GM18498 (cell line): ENCODE data around the gene LILRA5.
"Not testable (repeated sequence)": the region's sequence is repeated elsewhere in the genome, so short reads cannot be mapped to it uniquely, and the experiment has no call there.

Experiments used
- ATAC-seq: cut with Tn5 transposase; IDR thresholded peaks from one replicate; pipeline ENCODE4 v1.9.1; 2021; ENCODE audit warnings: mild to moderate bottlenecking, moderate library complexity; ENCODE audit not compliant: unreplicated experiment

The LILRA5 gene

DNA sequence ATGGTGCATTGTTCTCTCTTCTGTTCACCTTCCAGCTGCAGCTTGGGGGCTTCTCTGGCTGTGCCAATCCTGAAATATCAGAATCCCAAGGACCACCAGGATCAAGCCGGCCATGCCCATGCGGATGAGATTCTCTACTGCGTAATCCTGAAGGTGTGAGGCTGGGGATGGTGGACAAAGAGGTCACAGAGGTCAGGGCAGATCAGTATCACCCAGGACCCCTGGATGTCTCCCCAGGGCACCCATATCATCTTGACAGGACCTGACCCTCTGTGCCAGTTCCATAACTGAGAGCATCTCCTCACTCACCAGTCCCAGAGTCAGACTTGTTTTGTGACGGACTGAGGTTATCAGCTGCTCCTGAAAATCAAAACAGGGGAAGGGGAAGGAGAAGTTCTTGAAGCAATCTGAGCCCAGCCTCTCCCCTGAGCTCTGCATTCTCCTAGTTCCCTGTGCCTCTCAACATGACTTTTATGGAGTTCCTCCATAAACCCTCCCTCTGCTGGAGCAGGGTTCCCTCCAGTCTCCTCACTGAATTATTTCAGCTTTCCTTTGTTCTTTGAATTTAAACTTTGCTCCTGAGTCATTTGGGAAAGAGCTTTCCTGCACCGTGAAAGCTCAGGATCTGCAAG lies 5.5 kb downstream of the LILRA5 start:
- ATAC-seq = no peak

DNA sequence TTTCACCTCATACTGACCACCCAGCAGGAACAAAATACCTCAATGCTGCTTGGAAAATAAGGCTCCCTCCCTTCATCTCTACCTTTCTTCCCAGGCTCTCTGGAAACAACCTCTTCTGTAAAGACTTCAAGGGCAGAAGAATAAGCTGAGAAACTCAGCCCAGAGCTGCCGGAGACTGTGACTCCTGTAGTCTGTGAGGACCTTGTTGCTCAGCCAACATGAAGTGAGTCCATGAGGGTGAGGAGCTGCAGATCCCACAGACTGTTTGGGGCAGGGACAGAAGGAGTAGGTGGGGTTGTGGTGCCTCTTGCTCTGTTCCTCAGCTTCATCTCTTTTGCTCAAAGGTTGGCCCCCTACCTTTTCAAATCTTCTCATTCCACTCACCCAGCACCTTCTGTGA lies 7.8 kb downstream of the LILRA5 start:
- ATAC-seq = no peak

DNA sequence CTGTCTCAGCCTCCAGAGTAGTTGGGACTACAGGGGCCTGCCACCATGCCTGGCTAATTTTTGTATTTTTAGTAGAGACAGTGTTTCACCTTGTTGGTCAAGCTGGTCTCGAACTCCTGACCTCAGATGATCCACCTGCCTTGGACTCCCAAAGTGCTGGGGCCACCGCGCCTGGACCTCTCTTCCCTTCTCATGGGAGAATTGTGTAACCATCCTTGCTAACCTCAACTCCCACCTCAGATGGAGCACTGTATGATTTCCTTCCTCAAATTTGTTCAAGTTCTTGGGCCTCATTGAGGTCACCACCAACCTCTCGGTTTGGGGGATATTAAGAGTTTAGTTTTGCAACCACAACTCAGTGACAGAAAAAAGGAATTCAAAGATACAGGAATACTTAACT lies 10.7 kb downstream of the LILRA5 start:
- no peak for ATAC-seq

DNA sequence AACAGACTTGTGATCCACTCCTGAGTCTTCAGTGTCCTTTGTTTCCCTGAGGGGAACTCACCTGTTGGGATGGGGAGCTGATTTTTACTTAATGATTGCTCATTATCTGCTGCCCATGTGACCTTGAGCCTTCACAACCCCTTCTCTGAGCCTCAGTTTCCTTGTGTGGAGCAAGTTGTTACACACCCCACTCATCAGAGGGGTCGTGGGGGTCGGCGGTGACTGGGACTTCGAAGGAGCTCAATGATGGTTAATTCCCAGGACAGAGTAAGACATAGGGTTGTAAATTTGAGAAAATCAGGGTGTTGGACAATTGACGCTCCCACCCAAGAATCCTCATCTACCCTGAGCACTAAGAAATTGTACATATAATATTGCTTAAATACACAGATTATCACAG lies 13.5 kb downstream of the LILRA5 start:
- ATAC-seq = no peak

DNA sequence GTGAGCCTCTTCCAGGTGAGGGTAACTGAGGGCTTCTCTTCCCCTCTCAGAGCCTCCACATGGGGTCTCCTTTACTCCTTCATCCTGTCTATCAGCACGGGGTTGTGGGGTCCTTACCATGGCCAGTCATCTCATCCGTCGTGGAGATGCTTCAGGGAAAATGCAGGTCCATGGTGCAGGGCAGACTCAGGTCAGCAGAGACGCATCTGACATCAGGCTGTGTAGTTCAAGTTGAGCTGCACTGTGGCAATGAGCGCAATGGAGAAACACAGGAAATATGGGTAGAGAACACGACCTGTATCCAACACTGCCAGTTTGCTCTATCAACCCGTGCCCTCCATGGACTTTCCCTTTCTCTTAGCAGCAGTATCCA lies 13.9 kb downstream of the LILRA5 start:
- ATAC-seq = no peak

DNA sequence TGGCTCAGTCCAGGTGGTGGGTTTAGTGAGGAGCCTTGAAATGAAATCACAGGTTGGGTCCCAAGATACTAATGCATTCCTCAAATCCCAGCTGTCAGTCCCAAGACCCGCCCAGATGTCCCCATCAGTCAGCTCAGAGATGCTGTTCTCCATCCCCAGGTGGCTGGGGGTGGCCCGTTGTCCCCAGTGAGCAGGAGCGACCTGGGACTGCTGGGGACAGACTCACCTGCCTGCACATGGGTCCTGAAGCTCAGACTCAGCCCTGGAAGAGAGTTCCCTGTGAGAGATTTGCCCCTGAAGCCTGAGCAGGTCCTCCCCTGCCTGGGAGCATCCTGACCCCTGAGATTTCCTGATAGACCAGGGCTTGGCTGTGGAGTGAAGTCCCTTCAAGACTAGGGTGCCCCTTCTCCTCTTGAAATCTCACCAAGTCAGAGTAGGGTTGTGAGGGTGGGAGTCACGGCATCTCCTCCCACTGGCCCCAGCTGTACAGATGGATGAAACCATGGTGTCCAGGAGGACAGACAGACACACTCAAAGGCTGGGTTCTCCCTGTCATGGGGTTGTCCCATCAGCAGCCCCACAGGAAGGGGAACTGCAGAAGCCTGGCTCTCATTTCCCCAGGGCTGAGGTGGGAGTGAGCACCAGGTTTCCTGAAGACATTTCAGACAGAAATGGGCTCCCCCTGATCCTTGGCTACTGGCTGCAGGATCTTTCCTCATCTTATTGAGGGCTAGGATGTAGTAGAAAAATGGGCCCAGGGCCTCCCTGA lies 14.4 kb downstream of the LILRA5 start:
- ATAC-seq = no peak

DNA sequence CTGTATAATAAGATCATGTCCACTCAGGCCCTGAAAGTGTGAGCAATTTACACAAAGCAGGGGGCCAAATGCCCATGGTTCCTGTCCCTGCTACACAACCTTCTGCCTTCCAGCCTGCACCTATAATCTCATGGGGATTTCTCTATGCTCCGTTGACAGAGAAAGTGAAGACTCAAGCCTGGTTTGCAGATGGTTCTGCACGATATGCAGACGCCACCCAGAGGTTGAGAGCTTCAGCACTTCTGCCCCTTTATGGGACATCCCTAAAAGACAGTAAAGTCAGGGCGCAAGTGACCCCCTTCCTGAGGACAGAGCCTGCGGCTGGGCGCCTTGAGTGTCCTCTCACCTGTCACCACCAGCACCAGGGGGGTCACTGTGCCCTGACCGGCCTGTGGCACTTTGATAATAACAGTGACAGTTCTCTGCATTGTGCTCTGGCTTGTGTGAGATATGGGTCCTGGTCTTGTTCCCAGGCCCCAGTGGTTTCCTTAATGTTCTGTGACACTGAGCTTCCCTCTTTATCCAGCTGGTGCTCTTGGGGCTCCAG lies 15.1 kb downstream of the LILRA5 start:
- no peak for ATAC-seq

DNA sequence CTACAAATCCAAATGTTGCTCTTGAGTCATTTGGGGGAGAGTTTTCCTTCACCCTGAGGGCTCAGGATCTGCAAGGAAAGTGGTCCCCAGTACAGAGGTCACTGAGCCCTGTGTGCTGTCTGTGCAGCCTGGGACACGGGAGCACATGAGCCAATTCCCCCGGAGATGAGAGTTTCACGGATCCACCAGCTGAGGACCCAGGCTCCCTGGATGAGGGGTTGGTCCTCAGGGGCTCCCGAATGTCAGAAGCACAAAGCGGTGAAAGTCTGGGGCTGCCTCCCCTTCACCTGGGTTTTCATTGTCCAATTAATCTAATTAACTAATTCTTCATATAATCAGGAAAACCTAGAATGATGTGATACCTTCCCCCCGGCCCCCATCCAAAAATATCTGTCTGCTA lies 18.4 kb downstream of the LILRA5 start:
- ATAC-seq = no peak

DNA sequence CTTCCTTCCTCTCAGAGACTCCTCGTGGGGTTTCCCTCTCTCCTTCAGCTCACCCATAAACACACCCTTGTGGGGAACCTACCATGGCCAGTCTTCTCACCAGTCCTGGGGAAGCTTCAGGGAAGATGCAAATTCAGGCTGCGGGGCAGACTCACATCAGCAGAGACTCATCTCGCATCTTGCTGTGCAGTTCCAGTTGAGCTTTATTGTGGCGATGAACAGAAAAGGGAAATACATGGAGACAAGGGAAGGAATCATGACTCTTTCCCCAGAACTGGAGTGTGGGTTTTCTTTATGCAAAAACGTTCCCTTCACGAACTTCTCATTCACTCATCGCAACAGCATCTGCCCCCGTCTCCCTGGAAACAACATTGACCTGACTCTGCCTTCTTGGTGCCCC lies 23.8 kb downstream of the LILRA5 start:
- ATAC-seq = not testable (repeated sequence)

DNA sequence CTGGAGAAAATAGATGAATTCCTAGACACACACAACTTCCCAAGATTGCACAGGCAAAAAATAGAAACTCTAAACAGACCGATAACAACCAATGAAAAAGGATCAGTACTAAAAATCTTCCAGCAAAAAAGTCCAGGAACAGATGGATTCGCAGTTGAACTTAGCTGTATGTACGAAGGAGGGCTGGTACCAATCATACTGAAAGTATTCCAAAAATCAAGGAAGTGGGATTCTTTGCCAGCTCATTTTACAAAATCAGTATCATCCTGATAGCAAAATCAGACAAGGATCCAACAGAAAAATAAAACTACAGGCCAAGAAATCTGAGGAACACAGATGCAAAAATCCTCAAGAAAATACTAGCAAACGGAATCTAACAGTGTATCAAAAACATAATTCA lies 25.5 kb downstream of the LILRA5 start:
- no peak for ATAC-seq

DNA sequence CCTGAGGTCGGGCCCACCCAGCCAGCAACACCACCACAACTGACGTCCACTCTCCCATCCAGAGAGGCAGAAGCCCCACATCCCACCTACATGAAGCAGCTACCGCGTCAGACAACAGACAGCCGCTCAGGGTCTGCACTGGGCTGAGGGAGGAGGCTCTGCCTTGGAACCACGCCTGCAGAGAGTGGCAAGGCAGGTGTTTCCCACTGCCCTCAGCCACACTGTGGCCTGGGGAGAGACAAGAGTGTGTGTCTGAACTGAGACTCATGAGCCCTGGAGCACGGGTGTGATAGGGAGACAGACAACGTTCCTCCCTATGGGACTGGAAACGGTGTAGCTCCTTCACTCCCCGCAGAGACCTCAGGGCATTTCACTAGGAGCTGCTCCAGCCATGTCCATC lies 26.7 kb downstream of the LILRA5 start:
- not testable (repeated sequence) for ATAC-seq

DNA sequence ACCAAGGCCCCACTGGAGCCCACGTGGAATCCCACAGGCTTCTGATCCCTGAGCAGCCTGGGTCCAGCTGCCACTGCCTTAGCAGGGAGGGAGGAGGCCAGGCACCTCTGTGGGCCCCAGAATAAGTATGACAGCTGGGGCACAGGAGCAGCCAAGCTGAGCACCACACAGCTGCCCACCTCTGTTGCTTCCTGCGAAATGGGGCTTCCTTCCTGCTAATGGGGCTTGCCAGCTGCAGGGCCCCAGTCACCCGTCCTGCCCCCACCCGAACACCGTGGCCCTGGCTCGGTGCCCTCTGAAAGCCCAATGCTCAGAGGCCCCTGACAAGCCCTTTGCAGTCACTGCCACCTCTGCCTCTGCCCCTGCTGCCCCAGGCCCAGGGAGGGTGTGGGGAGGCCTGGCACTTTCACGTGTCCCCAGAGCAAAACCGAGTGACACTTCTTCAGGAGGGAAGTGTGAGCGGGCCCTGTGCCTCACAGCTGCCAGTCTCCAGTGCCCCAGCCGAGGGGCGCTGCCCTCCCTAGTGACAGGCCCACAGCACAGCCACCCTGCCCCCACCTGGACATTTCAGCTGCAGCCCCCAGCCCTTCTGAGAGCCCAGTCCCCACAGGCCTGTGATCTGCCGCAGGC lies 27.4 kb downstream of the LILRA5 start:
- not testable (repeated sequence) for ATAC-seq

DNA sequence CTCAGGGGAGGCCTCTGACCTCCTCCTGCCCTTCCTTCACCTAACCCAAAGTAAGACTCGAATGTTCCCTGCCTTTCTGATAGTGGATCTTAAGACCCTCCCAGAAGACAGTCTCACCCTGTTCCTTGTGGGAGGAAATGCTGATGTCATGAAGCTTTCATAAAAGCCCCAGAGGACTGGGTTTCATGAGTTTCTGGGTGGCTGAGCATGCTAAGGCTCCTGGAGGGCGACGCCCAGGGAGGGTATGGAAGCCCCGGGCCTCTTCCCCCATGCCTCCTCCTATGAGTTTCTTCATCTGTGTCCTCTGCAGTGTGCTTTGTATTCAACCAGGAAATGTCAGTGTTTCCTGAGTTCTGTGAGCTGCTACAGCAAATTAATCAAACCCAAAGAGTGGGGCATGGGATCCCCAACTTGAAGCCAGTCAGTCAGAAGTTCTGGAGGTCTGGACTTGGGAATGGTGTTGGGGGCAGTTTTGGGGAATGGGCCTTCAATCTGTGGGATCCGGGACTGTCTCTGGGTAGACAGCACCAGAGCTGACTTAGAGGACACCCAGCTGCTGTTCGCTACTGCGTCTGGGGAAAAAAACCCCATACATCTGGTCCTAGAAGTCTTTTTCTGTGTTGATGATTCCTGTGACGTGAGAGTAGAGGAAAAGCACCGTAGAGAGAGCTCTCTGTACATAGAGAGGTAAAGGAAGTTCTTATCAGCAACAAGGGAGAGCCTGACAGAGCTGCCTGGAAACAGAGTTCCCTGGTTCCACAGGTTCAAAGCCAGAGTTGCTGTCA lies 30.1 kb downstream of the LILRA5 start:
- ATAC-seq = no peak

DNA sequence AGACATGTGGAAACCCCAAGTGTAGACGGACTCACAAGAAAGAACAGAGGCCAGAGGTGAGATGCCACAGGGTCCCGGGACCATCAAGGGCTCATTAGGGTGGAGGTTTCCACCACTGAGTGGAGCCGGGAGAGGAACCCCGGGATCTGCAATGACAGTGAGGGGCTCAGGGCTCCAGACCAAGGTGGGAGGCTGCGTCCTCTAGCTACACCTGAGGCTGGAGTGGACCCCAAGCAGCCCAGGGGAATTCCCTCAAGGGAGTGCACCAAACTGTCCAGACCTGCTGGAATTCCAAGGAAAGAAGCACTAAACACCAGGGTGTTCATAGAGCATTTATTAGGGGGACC lies 31.3 kb downstream of the LILRA5 start:
- ATAC-seq = not testable (repeated sequence)

DNA sequence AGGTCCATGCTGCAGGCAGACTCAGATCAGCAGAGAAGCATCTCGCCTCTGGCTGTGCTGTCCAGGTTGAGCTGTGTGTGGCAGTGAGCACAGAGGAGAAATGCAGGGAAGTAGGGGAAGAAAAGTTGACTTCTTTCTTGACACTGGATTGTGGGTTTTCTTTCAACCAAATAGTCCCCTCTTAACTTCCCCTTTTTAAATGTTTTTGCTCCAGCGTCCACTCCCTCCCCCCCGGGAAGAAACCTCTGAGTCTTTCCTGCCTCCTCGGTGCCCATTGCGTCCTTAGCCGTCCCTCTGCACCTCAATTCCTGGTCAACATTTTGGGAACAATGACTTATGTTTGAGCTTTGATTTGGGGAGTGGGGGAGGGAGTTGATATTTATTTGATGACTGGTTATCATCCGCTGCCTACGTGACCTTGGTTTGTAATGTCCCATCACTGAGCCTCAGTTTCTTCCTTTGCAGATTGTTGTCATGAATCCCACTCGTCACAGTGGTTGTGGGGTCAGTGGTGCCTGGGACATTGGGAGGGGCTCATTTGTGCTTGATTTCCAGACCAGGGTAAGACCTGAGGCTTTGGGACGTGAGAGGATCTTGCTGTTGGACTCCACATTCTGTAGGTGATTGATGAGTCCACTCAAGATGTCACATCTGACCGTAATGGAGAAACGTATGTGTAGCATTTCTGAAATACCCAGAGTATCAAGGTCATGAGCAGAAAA lies 31.8 kb downstream of the LILRA5 start, which contains the start of gene LILRB2:
TSS of gene LILRB2 (minus strand) at position 104 of the 722 bp plus-strand sequence. CDS start 614 bp downstream, outside the sequence.
- ATAC-seq = no peak

DNA sequence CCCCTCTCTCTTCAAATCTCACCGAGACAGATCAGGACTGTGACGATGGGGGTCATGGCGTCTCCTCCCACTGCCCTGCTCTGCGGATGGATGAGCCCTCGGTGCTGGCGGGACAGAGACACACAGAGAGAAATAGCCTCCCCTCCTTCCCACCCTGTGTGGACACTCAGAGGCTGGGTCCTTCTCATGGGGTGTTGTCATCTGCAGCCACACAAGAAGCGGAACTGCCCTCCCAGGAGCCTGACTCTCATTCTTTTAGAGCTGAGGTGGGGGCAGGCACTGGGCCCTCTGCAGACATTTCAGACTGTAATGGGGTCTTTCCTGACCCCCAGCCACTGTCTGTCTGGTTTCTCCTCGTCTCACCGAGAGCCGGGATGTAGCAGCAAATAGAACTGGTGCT lies 32.5 kb downstream of the LILRA5 start:
- ATAC-seq = not testable (repeated sequence)

DNA sequence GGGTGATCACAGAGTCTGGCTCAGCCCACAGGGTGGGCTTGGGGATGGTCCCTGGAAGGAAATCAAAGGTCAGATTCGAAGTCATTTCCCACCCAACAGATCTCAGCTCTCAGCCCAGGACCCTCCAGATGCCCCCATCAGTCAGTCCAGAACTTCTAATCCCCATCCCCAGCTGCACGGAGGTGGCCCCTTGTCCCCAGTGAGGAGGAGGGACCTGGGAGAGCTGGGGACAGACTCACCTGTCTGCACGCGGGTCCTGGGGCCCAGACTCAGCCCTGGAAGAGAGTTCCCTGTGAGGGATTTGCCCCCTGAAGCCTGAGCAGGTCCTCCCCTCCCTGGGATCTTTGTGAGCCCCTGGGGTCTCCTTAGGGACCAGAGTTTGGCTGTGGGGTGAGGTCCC lies 32.9 kb downstream of the LILRA5 start:
- not testable (repeated sequence) for ATAC-seq

DNA sequence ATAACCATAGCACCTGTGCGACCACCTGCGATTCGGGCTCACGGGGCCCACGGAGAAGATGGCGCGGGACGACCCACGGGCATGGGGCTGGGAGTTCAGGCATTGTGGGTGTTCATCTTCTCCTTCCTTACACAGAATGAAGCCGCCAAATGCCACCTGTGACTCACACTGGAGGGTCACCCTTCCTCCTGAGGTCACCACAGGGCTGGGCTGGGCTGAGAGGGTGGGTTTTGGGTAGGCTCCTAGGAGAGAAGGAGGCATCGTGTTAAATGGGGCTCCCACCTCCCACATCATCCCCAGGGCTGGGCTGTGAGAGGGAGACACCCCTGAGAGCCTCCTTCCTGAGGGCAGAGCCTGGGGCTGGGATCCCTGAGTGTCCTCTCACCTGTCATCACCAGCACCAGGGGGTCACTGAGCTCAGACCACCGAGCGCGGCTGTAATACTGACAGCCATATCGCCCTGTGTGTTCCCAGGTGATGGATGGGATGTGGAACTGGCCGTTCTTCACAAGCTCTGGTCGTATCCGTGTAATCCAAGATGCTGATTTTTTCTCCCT lies 33.5 kb downstream of the LILRA5 start:
- no peak for ATAC-seq

DNA sequence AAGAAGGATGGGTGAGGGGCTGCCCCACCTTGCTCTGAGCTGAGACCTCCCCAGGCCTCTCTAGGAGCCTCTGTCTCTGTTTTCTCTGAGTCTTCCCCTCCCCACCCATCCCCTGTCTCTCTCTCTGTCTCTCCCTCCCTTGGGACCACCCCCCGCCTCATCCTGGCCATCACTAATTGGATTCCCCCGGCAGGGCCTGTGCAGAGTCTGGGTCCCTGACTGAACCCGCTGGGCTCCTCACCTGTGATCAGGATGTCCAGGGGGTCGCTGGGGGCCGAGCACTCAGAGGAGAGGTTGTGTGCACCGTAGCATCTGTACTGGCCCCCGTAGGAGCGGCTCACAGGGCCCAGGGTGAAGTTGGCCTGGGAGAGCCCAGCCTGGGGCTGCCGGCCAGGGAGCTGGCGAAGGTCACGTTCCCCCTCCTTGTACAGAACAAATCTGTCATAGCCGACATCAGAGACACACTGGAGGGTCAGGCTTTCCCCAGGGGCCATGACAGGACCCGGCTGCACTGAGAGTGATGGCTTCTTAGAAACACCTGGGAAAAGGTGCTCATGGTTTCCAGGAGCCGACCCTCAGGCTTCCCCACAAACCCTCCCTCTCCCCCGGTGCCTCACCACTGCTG lies 34.3 kb downstream of the LILRA5 start:
- not testable (repeated sequence) for ATAC-seq

DNA sequence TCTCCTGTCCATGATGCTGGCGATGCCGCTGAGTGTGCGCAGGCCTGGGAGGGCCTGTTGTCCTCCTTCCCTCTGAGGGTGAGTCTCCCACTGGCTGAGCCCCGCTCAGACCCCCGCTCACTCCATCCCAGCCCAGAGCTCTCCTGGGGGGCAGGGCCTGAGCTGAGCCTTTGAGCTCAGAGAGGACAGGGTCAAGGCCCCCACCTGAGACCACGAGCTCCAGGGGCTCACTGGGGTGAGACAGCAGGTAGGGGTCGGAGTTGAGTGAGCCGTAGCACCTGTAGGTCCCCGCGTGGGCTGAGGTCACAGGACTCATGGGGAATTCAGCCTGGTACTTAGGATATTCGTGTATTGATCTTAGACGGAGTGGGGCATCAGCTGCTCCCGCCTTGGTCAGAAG lies 34.9 kb downstream of the LILRA5 start:
- ATAC-seq = not testable (repeated sequence)
